GM19467 (cell line): ENCODE data around the gene ZNF800.
"Not testable (repeated sequence)": the region's sequence is repeated elsewhere in the genome, so short reads cannot be mapped to it uniquely, and the experiment has no call there.

Source experiments
- ATAC-seq: cut with Tn5 transposase; IDR thresholded peaks from one replicate; pipeline ENCODE4 v1.9.1; 2021; ENCODE audit warnings: mild to moderate bottlenecking, moderate library complexity; ENCODE audit not compliant: unreplicated experiment

Gene ZNF800, protein sequence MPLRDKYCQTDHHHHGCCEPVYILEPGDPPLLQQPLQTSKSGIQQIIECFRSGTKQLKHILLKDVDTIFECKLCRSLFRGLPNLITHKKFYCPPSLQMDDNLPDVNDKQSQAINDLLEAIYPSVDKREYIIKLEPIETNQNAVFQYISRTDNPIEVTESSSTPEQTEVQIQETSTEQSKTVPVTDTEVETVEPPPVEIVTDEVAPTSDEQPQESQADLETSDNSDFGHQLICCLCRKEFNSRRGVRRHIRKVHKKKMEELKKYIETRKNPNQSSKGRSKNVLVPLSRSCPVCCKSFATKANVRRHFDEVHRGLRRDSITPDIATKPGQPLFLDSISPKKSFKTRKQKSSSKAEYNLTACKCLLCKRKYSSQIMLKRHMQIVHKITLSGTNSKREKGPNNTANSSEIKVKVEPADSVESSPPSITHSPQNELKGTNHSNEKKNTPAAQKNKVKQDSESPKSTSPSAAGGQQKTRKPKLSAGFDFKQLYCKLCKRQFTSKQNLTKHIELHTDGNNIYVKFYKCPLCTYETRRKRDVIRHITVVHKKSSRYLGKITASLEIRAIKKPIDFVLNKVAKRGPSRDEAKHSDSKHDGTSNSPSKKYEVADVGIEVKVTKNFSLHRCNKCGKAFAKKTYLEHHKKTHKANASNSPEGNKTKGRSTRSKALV

DNA sequence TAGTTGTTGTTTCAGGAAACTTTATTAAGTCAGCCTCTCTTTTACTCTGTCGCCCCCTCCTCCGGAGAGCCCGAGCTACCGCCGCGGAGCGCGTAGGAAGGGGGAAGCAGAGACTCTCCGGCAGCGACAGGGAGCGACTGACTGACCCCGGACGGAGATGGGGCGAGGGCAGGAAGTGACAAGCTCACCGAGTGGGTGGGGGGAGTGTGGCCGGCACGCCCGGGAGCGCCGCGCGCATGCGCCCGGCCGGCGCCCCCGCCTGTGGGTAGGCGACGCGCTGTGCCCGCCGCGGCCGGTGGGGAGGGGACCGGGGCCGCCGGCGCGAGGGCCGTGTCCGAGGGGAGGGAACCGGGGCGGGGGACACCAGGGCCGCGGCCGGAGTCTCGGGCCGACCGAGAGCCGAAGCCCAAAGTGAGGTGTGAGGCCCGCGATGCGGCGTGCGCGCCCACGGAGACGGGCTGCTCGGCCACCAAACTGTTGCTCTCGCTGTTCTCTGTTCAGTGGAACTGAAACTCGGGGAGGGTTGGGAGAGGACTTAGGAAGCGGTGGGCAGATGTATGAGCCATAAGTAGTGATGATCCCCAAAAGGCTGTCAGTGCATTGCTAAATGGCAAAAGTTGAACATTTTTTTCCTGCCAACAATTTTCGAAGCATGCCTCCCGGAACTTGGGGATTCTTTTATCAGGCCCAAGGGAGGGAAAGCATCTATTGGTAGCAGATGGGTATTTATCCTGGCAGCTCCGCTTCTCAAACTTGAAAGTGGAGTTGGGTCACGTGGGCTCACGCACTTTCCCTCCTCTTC, at the start of gene ZNF800:
Gene ZNF800, minus strand, starts transcription at position 143 of the 802 bp plus-strand sequence. CDS start 1,151 bp downstream, outside the sequence.
- peak; percentile 83 for ATAC-seq

DNA sequence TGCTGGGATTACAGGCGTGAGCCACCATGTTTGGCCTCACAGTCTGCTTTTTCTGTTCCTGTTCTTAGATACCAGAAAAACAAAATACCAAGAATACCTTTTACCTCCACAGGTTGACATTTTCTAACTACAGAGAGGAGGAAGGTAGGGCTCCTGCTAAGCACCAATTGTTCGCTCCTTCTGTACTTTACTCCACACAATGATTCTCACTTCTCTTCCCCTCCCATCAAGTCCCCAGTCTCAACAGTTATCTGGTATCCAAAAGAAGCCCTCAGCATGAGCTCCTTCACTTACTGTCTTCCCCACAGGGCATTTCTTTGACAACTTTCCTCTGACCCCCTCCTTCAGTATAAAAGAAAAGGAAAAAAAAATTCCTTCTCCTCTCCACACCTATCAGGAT, 47.7 kb upstream of the ZNF800 start:
- no peak for ATAC-seq

DNA sequence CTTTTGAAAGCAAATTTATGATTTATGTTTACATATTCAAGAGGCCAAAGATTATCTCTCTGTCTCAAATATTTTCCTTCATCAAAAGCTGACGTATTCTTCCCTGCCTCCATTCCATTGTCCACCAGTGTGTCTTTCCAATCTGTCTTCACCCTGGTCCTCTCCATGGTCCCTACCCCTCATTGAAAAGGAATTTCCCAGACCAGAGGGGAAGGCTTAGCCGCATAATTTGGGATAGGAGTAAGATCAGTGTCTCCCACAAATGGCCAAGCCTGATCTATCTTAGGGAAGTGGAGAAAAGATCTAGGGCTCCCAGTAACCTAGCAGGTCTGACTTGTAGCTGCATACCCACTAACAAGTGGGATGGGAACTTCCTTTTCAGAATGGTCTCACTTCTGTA, 46.3 kb upstream of the ZNF800 start:
- ATAC-seq = no peak

DNA sequence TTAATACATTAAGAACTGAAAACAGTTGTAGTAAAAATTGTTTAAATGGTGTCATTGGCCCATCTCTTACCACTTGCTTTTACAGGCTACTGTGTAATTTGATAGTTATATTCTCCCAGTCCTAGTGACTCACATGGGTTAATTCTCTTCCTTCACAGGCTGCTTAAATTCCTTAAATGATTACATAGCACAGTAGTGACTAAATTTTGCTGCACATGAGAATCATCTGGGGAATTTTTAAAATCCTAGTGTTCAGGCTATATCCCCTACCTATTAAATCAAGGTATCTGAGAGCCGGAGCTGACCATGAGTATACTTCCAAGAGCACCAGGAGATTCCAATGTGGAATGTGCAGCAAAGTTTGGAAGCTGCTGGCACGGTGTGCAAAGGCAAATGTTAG, 45.3 kb upstream of the ZNF800 start:
- no peak for ATAC-seq

DNA sequence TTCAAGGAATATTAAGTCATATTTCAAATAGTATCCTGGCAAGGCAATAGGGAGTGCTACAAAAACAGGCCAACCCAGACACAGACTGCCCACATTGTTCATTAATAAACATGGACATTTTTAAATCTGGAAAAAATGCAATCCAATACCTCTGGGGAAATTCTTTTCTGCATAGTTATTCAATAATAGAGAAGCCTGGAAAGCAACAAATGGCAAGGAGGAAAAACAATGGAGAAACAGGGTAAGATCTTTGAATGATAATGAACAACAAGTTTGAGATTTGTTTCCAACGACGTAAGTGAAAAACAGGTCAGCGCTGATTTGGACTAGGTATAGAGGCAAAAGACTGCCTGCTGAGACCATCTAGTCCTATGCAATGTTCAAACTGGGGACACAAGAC, 44.7 kb upstream of the ZNF800 start:
- no peak for ATAC-seq

DNA sequence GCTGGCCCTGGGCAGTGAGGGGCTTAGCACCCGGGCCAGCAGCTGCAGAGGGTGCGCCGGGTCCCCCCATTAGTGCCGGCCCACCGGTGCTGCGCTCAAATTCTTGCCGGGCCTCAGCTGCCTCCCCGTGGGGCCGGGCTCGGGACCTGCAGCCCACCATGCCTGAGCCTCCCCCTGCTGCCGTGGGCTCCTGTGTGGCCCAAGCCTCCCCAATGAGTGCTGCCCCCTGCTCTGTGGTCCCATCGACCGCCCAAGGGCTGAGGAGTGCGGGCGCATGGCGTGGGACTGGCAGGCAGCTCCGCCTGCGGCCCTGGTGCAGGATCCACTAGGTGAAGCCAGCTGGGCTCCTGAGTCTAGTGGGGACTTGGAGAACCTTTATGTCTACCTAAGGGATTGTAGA, 36.8 kb upstream of the ZNF800 start:
- ATAC-seq = not testable (repeated sequence)

DNA sequence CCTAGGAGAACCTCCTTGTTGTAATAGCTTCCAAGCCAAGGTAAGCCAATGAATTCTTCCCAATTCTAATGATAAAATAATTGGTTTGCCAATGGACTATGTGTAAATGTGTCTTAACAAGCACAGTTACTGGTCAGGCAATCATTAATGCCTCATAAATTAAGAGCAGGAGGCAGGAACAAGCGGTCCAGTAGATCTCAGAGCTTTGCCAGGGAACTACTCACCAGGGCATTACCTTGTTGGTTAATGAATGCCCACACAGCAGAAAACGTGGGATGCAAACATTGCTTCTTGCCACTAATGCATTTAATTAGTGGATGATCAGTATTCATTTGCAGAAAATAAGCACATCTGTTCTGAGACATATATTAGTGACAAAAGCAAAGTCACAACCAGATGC, 26.7 kb upstream of the ZNF800 start:
- ATAC-seq = no peak

DNA sequence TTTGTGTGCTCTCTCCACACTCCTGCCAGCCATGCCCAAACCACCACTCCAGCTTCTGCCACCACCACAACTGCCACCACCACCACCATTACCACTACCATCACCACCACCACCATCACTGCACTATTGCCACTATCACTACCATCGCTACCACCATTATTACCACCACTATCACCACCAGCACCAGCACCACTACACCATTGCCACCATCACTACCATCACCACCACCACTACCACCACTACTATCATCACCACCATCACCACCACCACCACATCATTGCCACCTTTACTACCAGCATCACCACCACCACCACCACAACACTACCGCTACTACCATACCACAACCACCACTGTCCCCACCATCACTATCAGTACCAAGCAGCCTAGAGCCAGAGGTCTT, 26.0 kb upstream of the ZNF800 start:
- ATAC-seq = no peak

DNA sequence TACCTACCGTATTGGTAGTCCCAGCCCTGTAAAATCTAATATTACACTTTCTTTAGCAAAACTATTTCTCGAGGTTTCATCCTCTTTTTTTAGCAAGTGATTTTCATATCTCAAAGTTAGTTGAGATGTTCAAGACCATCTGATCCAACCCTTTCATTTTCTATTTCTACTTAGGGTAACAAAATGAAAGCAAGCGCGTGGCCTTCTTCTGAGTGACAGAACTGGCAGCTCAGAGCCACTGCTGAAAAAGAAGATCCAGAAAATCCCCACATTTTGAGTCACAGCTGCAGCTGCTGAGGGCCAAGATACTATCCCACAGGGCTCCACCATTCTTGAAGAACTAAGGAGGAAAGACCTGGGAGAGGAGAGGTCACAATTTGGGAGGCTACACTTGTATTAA, 24.8 kb upstream of the ZNF800 start:
- peak; percentile 82 for ATAC-seq

DNA sequence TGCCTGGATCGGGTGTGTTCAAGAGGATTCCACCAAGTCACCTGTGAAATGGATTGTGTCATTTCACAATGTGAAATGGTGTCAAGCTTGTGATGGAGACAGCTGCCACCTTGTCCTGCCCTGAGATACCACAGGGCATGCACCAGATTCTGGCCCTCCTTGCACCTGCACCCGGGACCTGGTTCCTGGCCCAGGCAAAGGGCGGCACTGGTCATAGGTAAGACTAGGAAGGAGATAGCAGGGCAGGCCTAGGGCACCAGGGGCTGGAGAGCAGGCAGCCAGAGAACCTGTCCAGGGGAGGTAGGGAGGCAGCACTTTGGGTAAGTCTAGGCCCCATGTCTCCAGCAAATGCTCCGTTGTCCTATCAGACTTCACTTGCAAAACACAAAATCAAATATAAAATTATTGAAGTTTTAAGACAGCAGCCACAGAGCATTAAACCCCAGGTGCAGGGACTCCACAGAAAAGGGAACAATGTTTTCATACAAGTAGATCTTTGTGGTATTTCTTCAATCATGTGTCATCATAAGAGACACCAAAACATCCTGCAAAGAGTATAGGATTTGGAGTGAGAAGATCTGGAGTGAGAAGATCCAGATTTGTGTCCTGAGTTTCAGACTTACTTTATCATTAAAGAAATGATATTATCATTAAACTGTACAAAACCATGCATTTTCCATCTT, 22.7 kb upstream of the ZNF800 start:
- no peak for ATAC-seq

DNA sequence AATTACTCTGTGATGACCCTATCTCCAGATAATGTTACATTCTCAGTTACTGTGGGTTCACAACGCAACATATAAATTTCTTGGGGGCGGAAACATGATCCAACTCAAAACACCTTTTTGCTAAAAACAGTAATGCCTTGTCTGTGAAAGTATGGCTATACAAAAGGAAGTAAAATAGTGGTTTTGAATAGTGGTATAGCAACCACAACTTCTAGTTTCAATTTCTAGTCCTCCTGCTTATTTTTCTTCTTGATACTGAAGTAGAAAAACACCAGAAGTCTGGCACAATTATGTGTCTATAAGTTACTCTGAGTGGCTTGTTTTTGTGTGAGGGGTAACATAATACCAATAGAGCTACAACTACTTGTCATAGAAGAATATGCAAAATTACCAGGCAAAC, 21.5 kb upstream of the ZNF800 start:
- peak; percentile 50 for ATAC-seq

DNA sequence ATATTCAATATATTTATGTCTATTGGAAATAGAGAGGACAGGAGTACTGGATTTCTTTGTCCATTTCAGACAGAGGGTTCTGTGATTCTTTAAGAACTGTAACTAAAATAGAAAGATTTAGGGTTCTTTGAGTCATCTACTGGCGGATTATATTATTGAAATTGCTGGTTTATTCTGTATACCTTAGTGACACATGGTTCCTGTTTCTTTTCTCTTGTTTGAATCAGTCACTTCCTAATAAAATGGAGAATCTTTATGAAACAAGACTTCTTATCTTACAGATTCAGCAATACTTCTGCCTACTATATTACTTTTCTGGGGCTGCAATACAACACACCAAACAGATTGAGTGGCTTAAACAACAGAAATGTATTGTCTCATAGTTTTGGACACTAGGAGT, 20.8 kb upstream of the ZNF800 start:
- no peak for ATAC-seq

DNA sequence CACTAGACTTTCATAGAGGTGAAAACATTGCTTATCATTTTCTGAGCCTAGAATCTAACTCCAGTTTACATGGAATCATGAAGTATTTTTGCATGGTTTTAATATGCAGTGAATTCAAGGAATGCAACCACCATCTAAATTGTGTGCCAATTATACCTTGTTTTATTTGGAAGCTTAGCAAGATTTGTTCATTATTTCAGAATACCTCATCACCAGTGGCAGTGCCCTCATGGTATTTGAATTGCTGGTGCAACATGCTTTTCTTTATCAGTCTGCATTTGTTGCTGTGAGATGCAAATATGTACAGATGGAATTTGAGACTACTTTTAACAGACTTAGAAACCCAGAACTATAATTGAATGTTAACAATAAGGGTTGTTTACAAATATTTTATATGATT, 18.7 kb upstream of the ZNF800 start:
- ATAC-seq = no peak

DNA sequence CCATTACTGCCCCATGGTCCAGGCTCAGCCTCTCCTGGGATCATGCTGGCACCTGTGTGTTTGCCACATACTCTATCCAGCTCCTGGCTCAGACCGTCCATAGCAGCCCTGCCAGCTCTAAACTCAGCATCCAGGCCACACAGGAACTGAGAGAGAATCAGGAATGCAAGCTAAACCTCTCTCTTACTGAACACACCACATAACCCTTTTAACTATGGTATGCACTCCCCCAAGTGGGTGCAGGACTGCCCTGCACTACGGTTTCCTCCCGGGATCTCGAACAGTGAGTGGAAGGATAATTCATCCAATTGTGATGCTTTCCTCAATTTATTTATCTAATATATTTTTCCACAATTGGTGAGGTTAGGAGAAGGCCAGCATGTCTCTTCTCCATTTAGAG, 17.1 kb upstream of the ZNF800 start:
- ATAC-seq = no peak

DNA sequence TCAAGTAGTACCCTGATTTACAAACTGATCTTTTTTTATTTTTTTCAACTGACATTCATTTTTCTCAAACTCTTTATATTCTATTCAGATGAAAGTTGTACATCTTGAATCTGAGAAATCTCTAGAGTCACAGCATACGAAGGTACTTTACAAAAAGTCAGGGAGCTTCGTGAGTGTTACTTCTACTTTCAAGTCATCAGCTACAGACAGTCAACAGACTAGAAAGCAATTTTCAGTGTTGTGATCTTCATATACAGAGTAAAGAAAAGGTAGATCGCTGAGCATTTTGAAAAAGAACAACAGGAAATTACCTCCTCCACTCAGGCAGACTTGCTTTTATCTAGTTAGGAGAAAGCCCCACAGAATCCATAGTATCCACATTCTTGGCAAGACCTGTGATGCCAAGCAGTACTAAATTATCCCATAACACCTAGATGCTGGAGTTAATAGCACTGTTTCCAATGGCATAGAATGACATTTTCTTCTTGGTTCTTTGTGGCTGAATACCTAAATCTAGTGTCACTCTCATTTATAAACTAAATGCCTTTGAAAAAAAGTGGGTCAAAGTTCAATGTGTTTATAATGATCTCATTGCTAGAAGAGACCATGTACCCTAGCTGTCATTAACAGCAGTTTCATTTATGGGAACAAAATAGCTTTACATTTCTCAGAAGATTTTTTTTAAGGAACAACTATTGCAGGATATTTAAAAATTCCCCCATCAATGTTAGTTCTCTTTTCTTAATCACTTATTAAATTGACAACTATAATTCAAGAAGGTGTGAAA, 12.0 kb upstream of the ZNF800 start:
- peak; percentile 72 for ATAC-seq

DNA sequence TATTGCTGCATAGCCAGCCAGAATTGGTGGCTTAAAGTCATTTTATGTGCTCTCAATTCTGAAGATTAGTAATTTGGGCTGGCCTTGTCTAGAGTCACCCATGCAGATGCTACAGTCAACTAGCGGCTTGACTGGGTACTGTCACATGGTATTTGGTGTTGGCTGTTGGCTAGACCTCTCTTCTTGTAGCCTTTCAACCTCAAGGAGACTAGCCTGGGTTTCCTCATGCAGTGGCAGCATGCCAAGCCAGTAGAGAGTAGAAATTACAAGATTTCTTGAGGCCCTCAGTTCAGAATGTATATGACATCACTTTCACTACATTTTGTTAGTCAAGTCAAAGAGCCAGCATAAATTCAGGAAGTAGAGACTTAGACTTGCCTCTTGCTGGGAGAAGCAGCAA, 3.7 kb upstream of the ZNF800 start:
- no peak for ATAC-seq

DNA sequence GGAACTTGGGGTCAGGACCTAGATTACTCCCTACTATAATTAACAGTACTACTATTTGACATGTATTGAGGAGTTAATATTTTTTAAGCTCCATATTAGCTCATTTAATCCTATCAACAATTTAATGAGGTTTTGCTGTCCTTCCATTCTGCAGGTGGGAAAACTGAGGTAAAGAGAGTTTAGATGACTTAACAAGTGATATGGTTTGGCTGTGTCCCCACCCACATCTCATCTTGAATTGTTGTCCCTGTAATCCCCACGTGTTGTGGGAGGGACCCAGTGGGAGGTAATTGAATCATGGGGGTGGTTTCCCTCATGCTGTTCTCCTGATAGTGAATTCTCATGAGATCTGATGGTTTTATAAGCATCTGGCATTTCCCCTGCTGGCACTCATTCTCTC, 2.6 kb upstream of the ZNF800 start:
- not testable (repeated sequence) for ATAC-seq

DNA sequence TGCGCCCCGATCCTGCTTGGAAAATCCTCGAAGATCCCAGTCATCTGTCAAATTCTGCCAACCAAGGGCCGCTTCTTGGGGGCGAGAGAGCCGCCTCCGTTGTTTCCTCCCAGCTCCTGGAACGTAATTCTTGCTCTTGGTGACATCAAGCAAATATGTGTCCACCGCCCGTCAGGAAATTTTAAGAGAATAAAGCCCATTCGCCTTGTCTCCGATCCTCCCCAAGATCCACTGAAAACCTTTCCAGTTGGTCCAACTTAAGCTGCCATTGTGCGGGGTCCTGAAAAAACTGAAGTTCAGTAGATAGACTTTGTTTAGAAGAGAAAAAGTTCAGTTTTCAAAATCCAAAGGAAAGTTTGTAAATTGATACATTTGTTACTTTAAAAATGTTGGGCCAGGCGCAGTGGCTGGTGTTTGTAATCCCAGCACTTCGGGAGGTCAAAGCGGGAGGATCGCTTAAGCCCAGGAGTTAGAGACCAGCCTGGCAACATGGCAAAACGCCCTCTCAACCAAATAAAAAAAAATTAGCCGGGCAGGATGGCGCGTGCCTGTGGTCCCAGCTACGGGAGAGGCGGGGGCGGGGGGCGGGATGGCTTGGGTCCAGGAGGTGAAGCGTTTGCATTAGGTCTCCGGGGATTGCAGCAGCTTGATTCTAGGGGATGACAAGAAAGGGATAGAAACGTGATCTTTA, 1.0 kb upstream of the ZNF800 start:
- no peak for ATAC-seq

DNA sequence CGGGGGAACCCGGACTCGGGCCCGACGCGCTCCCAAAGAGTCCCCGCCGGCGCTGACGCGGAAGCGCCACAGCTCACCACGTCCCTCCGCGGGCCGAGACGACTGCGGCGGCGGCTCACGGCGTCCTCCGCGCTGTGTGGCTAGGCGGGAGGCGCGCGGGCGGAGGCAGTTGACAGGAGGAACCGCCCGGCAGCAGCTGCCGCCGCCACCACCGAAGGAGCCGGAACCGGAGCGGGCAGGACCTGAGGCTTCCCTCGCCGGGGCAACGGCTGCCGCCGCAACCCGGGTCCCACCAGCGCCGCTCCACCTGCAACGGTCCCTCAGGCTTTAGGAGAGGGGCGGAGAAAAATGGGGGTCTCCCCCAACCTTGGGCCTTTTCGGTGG, 334 bp downstream of the ZNF800 start:
- peak; percentile 30 for ATAC-seq
